Trophoblast cell (in vitro differentiated cells and primary cell): ENCODE data around the gene LMTK2.
A peak's percentile ranks its signal among the peaks of the same experiment; 100 is the strongest.
"Not testable (repeated sequence)": the region's sequence is repeated elsewhere in the genome, so short reads cannot be mapped to it uniquely, and the experiment has no call there.

Source experiments
- DNase-seq, 2 donors: peaks; one replicate each; pipeline ENCODE4 v3.0.0-alpha.2; 2016
- H2AFZ ChIP-seq: 2 replicates; pipeline ENCODE4 v1.6.1; 2013; ENCODE audit warnings: low read length, moderate library complexity, mild to moderate bottlenecking; ENCODE audit not compliant: insufficient read depth, poor library complexity
- H2AK5ac ChIP-seq: 2 replicates; pipeline ENCODE4 v1.6.1; 2013; ENCODE audit warnings: mild to moderate bottlenecking, low read length
- H2BK120ac ChIP-seq: 2 replicates; pipeline ENCODE4 v1.6.1; 2013; ENCODE audit warnings: low read length, mild to moderate bottlenecking, moderate library complexity; ENCODE audit not compliant: insufficient read depth, poor library complexity
- H2BK12ac ChIP-seq: 2 replicates; pipeline ENCODE4 v1.6.1; 2013; ENCODE audit warnings: mild to moderate bottlenecking, low read length, moderate library complexity
- H2BK5ac ChIP-seq: 2 replicates; pipeline ENCODE4 v1.6.1; 2013; ENCODE audit warnings: low read length, low read depth, moderate library complexity, mild to moderate bottlenecking; ENCODE audit not compliant: poor library complexity
- H3K14ac ChIP-seq: 2 replicates; pipeline ENCODE4 v1.6.1; 2013; ENCODE audit warnings: mild to moderate bottlenecking, low read length
- H3K18ac ChIP-seq: 2 replicates; pipeline ENCODE4 v1.6.1; 2013; ENCODE audit warnings: mild to moderate bottlenecking, low read length
- H3K23ac ChIP-seq: 2 replicates; pipeline ENCODE4 v1.6.1; 2013; ENCODE audit warnings: low read length
- H3K27ac ChIP-seq: 2 replicates; pipeline ENCODE4 v1.5.1; 2013; ENCODE audit warnings: low read depth, mild to moderate bottlenecking, inconsistent platforms, low read length, moderate library complexity
- H3K27me3 ChIP-seq: 2 replicates; pipeline ENCODE4 v1.6.1; 2013; ENCODE audit warnings: inconsistent platforms, mild to moderate bottlenecking, low read length, moderate library complexity; ENCODE audit not compliant: insufficient read depth
- H3K36me3 ChIP-seq, 2 experiments: 1 replicate in 1 of 2; 2 replicates in 1 of 2; pipeline ENCODE4 v1.6.1; 2013; ENCODE audit warnings: low read length in 2 of 2, mild to moderate bottlenecking in 2 of 2, moderate library complexity in 1 of 2; ENCODE audit not compliant: insufficient read depth in 2 of 2, control insufficient read depth in 1 of 2
- H3K4ac ChIP-seq: 2 replicates; pipeline ENCODE4 v1.6.1; 2013; ENCODE audit warnings: low read depth, mild to moderate bottlenecking, low read length, moderate library complexity
- H3K4me1 ChIP-seq, 2 experiments: 1 replicate in 1 of 2; 2 replicates in 1 of 2; pipeline ENCODE4 v1.6.1; 2013; ENCODE audit warnings: low read length in 2 of 2, mild to moderate bottlenecking in 2 of 2, moderate library complexity in 1 of 2; ENCODE audit not compliant: insufficient read depth in 2 of 2, control insufficient read depth in 1 of 2
- H3K4me2 ChIP-seq: 2 replicates; pipeline ENCODE4 v1.6.1; 2013; ENCODE audit warnings: inconsistent platforms, mild to moderate bottlenecking, low read length, moderate library complexity
- H3K4me3 ChIP-seq: 2 replicates; pipeline ENCODE4 v1.5.1; 2013; ENCODE audit warnings: mild to moderate bottlenecking, low read depth, low read length, inconsistent platforms
- H3K79me1 ChIP-seq: one replicate; pipeline ENCODE4 v1.6.1; 2013; ENCODE audit warnings: low read length
- H3K79me2 ChIP-seq: 2 replicates; pipeline ENCODE4 v1.6.1; 2013; ENCODE audit warnings: low read length, mild to moderate bottlenecking; ENCODE audit not compliant: control insufficient read depth, insufficient read depth, poor library complexity
- H3K9ac ChIP-seq: 2 replicates; pipeline ENCODE4 v1.6.1; 2013; ENCODE audit warnings: mild to moderate bottlenecking, low read length
- H3K9me3 ChIP-seq: 2 replicates; pipeline ENCODE4 v1.6.1; 2013; ENCODE audit warnings: low read depth, mild to moderate bottlenecking, control low read depth, inconsistent platforms, low read length; ENCODE audit not compliant: insufficient read depth
- H4K12ac ChIP-seq: 2 replicates; pipeline ENCODE4 v1.6.1; 2013; ENCODE audit warnings: low read depth, mild to moderate bottlenecking, low read length, moderate library complexity
- H4K8ac ChIP-seq: 2 replicates; pipeline ENCODE4 v1.6.1; 2013; ENCODE audit warnings: low read depth, mild to moderate bottlenecking, low read length, moderate library complexity
- H4K91ac ChIP-seq: one replicate; pipeline ENCODE4 v1.6.1; 2013; ENCODE audit warnings: low read depth, mild to moderate bottlenecking, low read length, moderate library complexity
- WGBS: extraction: QIAGEN DNeasy Blood & Tissue Kit; methylation state at CpG from one replicate; pipeline ENCODE4 v1.1.7; 2013; ENCODE audit warnings: missing lambda C conversion rate; ENCODE audit not compliant: insufficient read length, insufficient coverage; ENCODE audit errors: extremely low coverage; 5-methylcytosine and 5-hydroxymethylcytosine counted together

Gene LMTK2

GRCh38 chr7:98215561-98216495, 109.2 kb downstream of the LMTK2 start:
- H3K79me2 ChIP-seq: no peaks in the 10 kb centered on the region
- peaks cover 0 to 3% of the 10 kb centered on the region in 2 experiments for H3K36me3 ChIP-seq
- H4K8ac ChIP-seq: no peak overlapping the region
- no peak overlapping the region for H3K23ac ChIP-seq
- H3K4me2 ChIP-seq: no peak overlapping the region
- H3K4ac ChIP-seq: no peak overlapping the region
- no peak overlapping the region for H3K14ac ChIP-seq
- no peak overlapping the region for H2BK5ac ChIP-seq
- H4K91ac ChIP-seq: no peak overlapping the region
- H3K27ac ChIP-seq: no peak overlapping the region
- H2AFZ ChIP-seq: no peak overlapping the region
- DNase-seq: peak in 1 of 2 donors; percentile 44
- H3K4me3 ChIP-seq: no peak overlapping the region
- H4K12ac ChIP-seq: no peak overlapping the region
- H3K9ac ChIP-seq: no peak overlapping the region
- no peaks in the 10 kb centered on the region for H3K79me1 ChIP-seq
- no CpG with 5 or more reads among the region's 32 CpGs for WGBS
- no peak overlapping the region for H2BK120ac ChIP-seq
- peaks cover 2% of the 10 kb centered on the region for H3K9me3 ChIP-seq
- peaks cover 5 to 7% of the 10 kb centered on the region in 2 experiments for H3K4me1 ChIP-seq
- H3K27me3 ChIP-seq: no peaks in the 10 kb centered on the region
- no peak overlapping the region for H2BK12ac ChIP-seq
- no peak overlapping the region for H2AK5ac ChIP-seq
- no peak overlapping the region for H3K18ac ChIP-seq

- no peaks in the 10 kb centered on the region for H3K79me2 ChIP-seq
- H2AFZ ChIP-seq: no peak overlapping the region
- no peak overlapping the region for H3K4me3 ChIP-seq
- H3K14ac ChIP-seq: no peak overlapping the region
- no peak overlapping the region for H4K91ac ChIP-seq
- no peak for DNase-seq
- H4K8ac ChIP-seq: no peak overlapping the region
- H3K4me1 ChIP-seq: peaks cover 0 to under 1% of the 10 kb centered on the region in 2 experiments
- peaks cover 5 to 6% of the 10 kb centered on the region in 2 experiments for H3K36me3 ChIP-seq
- no peaks in the 10 kb centered on the region for H3K27me3 ChIP-seq
- H3K4ac ChIP-seq: no peak overlapping the region
- H2BK12ac ChIP-seq: no peak overlapping the region
- H4K12ac ChIP-seq: peak overlapping the region; percentile 56
- no peaks in the 10 kb centered on the region for H3K79me1 ChIP-seq
- no peak overlapping the region for H3K23ac ChIP-seq
- no CpG with 5 or more reads among the region's 24 CpGs for WGBS
- no peak overlapping the region for H2AK5ac ChIP-seq
- no peak overlapping the region for H3K27ac ChIP-seq
- no peak overlapping the region for H3K4me2 ChIP-seq
- H3K9me3 ChIP-seq: peaks cover 2% of the 10 kb centered on the region
- no peak overlapping the region for H2BK120ac ChIP-seq
- H3K18ac ChIP-seq: no peak overlapping the region
- H3K9ac ChIP-seq: no peak overlapping the region
- no peak overlapping the region for H2BK5ac ChIP-seq
Observed at GRCh38 chr7:98216941-98217622, 110.4 kb downstream of the LMTK2 start.

- Histone ChIP-seq H3K27ac (no peak overlapping the region), H3K14ac (no peak overlapping the region), H3K23ac (no peak overlapping the region), H3K4me1 (no peaks in the 10 kb centered on the region), H4K8ac (no peak overlapping the region), H3K4me2 (no peak overlapping the region), H3K9ac (no peak overlapping the region), H2BK12ac (no peak overlapping the region), H3K27me3 (no peaks in the 10 kb centered on the region), H3K4ac (no peak overlapping the region), H3K36me3 (peaks cover 7 to 10% of the 10 kb centered on the region in 2 experiments), H2AFZ (no peak overlapping the region), H3K79me1 (no peaks in the 10 kb centered on the region), H2BK5ac (no peak overlapping the region), H3K9me3 (no peaks in the 10 kb centered on the region), H4K91ac (no peak overlapping the region), H3K4me3 (no peak overlapping the region), H3K18ac (no peak overlapping the region), H2AK5ac (no peak overlapping the region), H3K79me2 (no peaks in the 10 kb centered on the region), H4K12ac (peak overlapping the region; percentile 5), H2BK120ac (no peak overlapping the region)
- DNase-seq: no peak
- WGBS: no CpG with 5 or more reads among the region's 41 CpGs
Observed at GRCh38 chr7:98217623-98218582, 111.2 kb downstream of the LMTK2 start.

- not testable (repeated sequence) for DNase-seq, H3K9me3 ChIP-seq, H3K27ac ChIP-seq, H3K4me3 ChIP-seq, H3K4ac ChIP-seq, H4K12ac ChIP-seq, H2AFZ ChIP-seq, H2BK5ac ChIP-seq, H4K8ac ChIP-seq, H3K18ac ChIP-seq, H3K14ac ChIP-seq, H3K23ac ChIP-seq, H3K4me2 ChIP-seq, H3K36me3 ChIP-seq, H2AK5ac ChIP-seq, H2BK120ac ChIP-seq, H3K79me1 ChIP-seq, H4K91ac ChIP-seq, H2BK12ac ChIP-seq, H3K9ac ChIP-seq, H3K27me3 ChIP-seq, H3K4me1 ChIP-seq, H3K79me2 ChIP-seq
- no CpG with 5 or more reads among the region's 6 CpGs for WGBS
Observed at GRCh38 chr7:98219382-98219781, 112.7 kb downstream of the LMTK2 start.
